Fibroblast of skin of back (primary cell): Measurements from ENCODE around the gene MRPL34. TPM values are rescaled to one million over a fixed set of nuclear protein-coding genes. Genes with fewer than 3 reads are reported as not detected.
"Not testable (repeated sequence)": the region's sequence is repeated elsewhere in the genome, so short reads cannot be mapped to it uniquely, and the experiment has no call there.

ENCODE experiments used
- DNase-seq: peaks from one replicate; pipeline ENCODE4 v3.0.0-alpha.2; 2013
- polyA plus RNA-seq, 2 experiments: library from polyadenylated mRNA; unstranded; fragments of 120-200 nt; gene quantifications; one replicate each; pipeline ENCODE4 v1.2.1, GENCODE V29; 2013; ENCODE audit not compliant: insufficient read length in 2 of 2

Gene MRPL34
- polyA plus RNA-seq (2013, experiment 1 of 2; ENCODE audit: insufficient read length): 47.5 TPM
- polyA plus RNA-seq (2013, experiment 2 of 2; ENCODE audit: insufficient read length): 28.4 TPM

- peak; percentile 98 for DNase-seq
These were observed at the start of gene MRPL34 for GRCh38 chr19:17305517-17306284. Gene MRPL34 (plus strand): TSS chr19:17305872. CDS start chr19:17305893, 21 bp downstream.

DNA sequence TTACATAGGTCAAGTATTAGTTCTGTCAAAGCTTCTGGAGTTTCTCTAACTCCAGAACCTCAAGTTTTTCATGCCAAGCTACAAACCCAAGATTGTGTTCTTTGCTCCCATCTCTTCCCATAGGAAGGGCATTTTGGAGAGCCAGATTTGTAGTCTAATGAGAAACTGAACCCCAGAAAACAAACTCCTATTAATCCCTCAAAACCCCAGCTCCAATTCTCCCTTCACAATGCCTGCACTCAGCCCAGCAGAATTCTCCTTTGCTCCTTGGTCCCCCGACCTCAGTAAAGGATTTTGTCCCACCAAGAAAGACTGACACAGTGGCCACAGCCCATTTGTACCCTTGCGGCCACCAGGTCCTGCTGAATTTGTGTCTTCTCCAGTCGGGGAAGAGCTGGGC is 49.5 kb upstream of the MRPL34 start:
- no peak for DNase-seq

GRCh38 chr19:17259118-17259780 is 46.4 kb upstream of the MRPL34 start:
- DNase-seq: no peak

GRCh38 chr19:17259934-17260333 is 45.7 kb upstream of the MRPL34 start:
- no peak for DNase-seq

DNA sequence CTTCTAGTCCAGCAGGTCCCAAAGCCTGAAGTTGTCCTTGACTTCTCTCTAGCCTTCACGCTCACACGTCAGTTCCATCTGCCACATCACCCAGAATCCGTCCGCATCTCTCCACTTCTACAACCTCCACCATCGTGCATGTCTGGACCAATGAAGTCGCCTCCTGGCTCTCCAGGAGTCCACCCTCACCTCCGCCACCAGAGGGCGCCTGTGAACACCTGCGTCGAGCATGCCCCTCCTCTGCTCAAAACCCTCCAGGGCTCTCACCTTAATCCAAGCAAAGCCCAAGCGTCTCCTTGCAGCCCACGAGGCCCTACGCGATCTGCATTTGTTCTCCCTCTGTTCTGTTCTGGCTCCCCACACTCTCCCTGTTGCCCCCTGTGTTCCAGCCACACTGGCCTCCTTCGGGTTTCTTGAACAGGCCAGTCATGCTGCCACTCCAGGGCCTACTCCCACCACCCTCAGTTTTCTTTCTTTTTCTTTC is 44.8 kb upstream of the MRPL34 start:
- DNase-seq: peak; percentile 64

DNA sequence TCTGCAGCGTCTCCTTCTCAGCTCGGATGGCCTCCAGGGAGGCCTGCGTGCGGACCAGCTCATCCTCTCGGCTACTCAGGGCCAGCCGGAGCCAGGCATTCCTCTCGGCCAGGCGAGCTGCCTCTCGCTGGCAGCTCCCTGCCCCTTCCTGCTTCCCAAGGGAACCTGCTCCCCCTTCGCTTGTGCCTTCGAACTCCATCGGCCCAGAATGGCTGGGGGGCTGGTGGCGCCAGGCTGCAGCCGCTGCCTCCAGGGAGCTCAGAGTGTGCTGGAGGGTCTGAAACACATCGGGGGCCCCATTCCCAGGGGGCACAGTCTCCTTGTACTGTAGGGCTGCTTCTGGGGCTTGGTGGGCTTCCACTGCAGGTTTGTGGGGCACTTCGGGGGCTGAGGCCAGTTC is 43.1 kb upstream of the MRPL34 start:
- DNase-seq: no peak

DNA sequence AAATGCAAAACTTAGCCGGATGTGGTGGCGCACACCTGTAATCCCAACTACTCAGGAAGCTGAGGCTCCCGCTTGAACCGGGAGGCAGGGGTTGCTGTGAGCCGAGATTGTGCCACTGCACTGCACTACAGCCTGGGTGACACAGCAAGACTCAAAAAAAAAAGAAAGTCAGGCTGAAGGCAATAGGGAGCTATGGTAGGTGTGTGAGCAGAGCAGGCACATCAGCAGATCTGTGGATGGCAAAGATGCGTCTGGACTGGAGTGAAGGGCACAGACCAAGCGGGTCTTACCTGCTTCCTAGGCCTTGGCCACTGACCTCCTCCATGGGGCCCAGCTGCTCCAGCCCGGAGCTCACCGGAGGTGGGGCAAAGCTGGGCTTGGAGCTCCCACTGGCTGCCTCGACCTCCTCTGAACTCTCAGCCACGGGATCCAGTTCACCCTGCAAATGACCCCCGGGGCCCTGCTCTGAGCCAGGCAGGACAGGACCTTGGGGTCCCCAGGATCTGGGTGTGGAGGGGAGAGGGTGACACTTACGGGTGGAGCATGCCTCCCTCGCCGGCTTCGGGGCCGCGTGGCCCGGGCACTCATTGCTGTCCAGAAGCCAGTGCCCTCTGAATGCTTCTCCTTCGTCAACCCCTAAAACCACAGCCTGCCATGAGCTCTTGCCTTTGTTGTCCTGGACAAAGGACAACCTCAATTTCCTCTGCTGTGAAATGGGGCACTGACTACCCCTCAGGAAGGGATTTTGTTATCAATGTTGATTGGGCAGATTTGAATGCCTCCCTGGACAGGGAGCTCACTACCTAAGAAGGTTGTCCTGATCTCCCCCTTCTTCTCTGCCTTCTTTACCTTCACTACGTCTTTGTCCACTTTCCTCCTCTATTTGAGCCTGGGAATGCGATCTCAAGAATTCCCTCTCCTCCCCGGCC is 41.7 kb upstream of the MRPL34 start:
- DNase-seq: no peak

- DNase-seq: no peak
These were observed 41.1 kb upstream of the MRPL34 start, which contains the start of gene USHBP1 for GRCh38 chr19:17264641-17264979. Gene USHBP1 (minus strand): TSS chr19:17264745. CDS start chr19:17264299, 446 bp downstream.

DNA sequence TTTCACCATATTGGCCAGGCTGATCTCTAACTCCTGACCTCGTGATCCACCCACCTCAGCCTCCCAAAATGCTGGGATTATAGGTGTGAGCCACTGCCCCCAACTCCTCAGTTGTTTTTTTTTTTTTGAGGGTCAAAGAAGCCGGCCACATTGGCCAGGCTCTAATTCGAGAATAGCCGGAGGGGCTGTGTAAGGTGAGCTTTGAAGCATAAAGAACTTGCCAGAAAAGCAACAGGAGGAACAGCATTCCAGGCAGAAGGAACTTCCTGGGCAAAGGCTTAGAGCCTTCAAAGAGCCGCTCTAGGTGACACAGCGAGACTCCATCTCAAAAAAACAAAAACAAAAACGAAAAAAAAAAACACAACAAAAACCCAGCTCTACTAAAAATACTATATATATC is 39.6 kb upstream of the MRPL34 start:
- no peak for DNase-seq

DNA sequence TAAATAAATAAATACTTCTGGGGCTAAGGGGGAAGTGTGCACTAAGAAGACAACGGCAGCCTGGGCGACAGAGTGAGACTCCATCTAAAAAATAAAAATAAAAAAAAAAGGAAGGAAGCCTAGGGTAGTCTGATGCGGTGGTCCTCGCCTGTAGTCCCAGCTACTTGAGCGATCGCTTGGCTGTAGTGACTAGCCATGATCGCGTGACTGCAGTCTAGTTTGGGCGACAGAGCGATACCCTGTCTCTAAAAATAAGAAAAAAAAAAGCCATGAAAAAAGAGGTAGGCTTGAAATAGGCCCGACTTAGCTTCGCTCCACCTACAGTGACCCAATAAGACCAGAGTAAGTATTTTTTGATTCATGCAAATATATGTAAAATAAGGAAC is 39.1 kb upstream of the MRPL34 start:
- DNase-seq: no peak

GRCh38 chr19:17266975-17267788 is 38.5 kb upstream of the MRPL34 start, which contains the start of gene BABAM1:
Gene BABAM1 (plus strand): TSS chr19:17267443. CDS start chr19:17268807, 1,364 bp downstream.
- peak; percentile 99 for DNase-seq

DNA sequence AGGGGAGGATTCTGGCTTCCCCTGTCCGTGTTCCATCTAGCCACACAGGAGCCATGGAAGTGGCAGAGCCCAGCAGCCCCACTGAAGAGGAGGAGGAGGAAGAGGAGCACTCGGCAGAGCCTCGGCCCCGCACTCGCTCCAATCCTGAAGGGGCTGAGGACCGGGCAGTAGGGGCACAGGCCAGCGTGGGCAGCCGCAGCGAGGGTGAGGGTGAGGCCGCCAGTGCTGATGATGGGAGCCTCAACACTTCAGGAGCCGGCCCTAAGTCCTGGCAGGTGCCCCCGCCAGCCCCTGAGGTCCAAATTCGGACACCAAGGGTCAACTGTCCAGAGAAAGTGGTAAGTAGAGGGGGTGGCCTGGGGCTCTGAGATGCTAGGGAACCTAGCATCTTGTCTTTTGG is 36.9 kb upstream of the MRPL34 start:
- no peak for DNase-seq

DNA sequence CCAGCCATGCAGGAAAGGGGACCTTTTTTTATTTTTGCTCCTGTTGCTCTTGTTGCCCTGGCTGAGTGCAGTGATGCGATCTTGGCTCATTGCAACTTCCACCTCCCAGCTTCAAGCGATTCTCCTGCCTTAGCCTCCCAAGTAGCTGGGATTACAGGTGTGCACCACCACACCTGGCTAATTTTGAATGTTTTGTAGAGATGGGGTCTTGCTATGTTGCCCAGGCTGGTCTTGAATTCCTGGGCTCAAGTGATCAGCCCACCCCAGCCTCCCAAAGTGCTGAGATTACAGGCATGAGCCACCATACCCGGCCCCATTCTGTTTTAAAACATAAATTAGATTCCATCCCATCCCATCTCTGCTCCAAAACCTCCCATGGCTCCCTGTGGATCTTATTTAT is 30.8 kb upstream of the MRPL34 start:
- DNase-seq: not testable (repeated sequence)

- no peak for DNase-seq
These were observed 30.1 kb upstream of the MRPL34 start for GRCh38 chr19:17275441-17276175.

- no peak for DNase-seq
These were observed 26.2 kb upstream of the MRPL34 start for GRCh38 chr19:17279436-17279835.

GRCh38 chr19:17281391-17282304 is 24.0 kb upstream of the MRPL34 start, which contains the start of gene ANKLE1:
Gene ANKLE1 (plus strand): TSS chr19:17281901. CDS start chr19:17281921, 20 bp downstream.
- no peak for DNase-seq

DNA sequence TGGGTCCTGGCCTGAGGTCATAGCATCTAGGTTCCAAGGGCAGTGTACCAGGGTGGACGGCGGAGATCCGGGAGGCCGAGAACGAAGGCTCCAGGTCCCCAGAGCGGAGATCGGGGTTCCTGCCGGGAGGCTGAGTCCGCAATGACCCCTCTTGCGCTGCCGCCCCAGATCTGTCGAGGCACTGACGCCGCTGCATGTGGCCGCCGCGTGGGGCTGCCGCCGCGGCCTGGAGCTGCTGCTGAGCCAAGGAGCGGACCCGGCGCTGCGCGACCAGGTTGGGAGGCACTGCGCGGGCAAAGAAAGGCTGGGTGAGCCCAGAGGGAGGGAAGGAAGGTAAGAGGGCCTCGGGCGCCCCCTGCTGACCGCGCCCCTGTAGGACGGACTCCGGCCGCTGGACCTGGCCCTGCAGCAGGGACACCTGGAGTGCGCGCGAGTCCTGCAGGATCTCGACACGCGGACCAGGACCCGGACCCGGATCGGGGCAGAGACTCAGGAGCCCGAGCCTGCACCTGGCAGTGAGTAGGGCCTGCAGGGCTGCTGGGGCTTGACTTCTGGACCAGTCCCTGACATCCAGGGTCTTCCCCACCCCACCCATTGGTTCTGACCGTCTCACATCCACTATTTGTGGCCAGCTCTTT is 23.1 kb upstream of the MRPL34 start:
- DNase-seq: peak; percentile 77

- DNase-seq: no peak
These were observed 22.1 kb upstream of the MRPL34 start for GRCh38 chr19:17283504-17283996.
